Liver (tissue), 9 donors: ENCODE results near the gene AKT1S1. TPM values are rescaled to one million over a fixed set of nuclear protein-coding genes. Genes with fewer than 3 reads are reported as not detected.
A peak's percentile ranks its signal among the peaks of the same experiment; 100 is the strongest.

Source experiments
- DNase-seq: peaks from one replicate; pipeline ENCODE4 v3.0.0-alpha.2; 2017; ENCODE audit warnings: low spot score
- H3K27ac ChIP-seq, 2 donors: one replicate each; pipeline ENCODE4 v1.7.0; 2013; ENCODE audit warnings: inconsistent platforms in 2 of 2, low read length in 2 of 2, control low read depth in 1 of 2, low read depth in 1 of 2, mild to moderate bottlenecking in 1 of 2
- H3K27me3 ChIP-seq, 4 donors: one replicate each; pipeline versions ENCODE4 v1.6.1 to v1.7.0; 2013; ENCODE audit warnings: low read length in 3 of 4, inconsistent platforms in 1 of 4, mild to moderate bottlenecking in 1 of 4, moderate library complexity in 1 of 4; ENCODE audit not compliant: control insufficient read depth in 4 of 4, insufficient read depth in 4 of 4
- H3K36me3 ChIP-seq, 4 donors: one replicate each; pipeline versions ENCODE4 v1.6.1 to v1.7.0; 2013; ENCODE audit warnings: low read length in 3 of 4, mild to moderate bottlenecking in 3 of 4, low read depth in 1 of 4, moderate library complexity in 1 of 4; ENCODE audit not compliant: control insufficient read depth in 4 of 4, insufficient read depth in 3 of 4
- H3K4me1 ChIP-seq, 4 donors: one replicate each; pipeline versions ENCODE4 v1.6.1 to v1.7.0; 2013; ENCODE audit warnings: low read length in 3 of 4, mild to moderate bottlenecking in 3 of 4, moderate library complexity in 1 of 4; ENCODE audit not compliant: control insufficient read depth in 4 of 4, insufficient read depth in 4 of 4
- H3K4me3 ChIP-seq, 3 donors: one replicate each; pipeline versions ENCODE4 v1.6.1 to v1.7.0; 2013; ENCODE audit warnings: low read length in 3 of 3, control low read depth in 1 of 3, low read depth in 1 of 3, mild to moderate bottlenecking in 1 of 3
- H3K9ac ChIP-seq, 2 donors: one replicate each; pipeline ENCODE4 v1.7.0; 2013; ENCODE audit warnings: low read length in 2 of 2, mild to moderate bottlenecking in 2 of 2, moderate library complexity in 2 of 2, control low read depth in 1 of 2, low read depth in 1 of 2
- H3K9me3 ChIP-seq, 4 donors: one replicate each; pipeline versions ENCODE4 v1.6.1 to v1.7.0; 2013; ENCODE audit warnings: low read length in 3 of 4; ENCODE audit not compliant: control insufficient read depth in 4 of 4
- ATF3 ChIP-seq: IDR thresholded peaks from 2 replicates; pipeline ENCODE4 v1.6.1; 2016; ENCODE audit warnings: antibody characterized with exemption
- CTCF ChIP-seq: fragments of 150-350 bp; IDR thresholded peaks from 2 replicates; pipeline ENCODE4 v1.5.1; 2017; ENCODE audit warnings: improper control_type of control experiment, low read depth, low read length; ENCODE audit not compliant: missing input control
- EGR1 ChIP-seq, 2 donors: IDR thresholded peaks; 2 replicates each; pipeline ENCODE4 v1.6.1; 2016 to 2018; ENCODE audit warnings: antibody characterized with exemption in 2 of 2, low read depth in 2 of 2
- FOXA1 ChIP-seq: IDR thresholded peaks from 2 replicates; pipeline ENCODE4 v1.6.1; 2016; ENCODE audit warnings: antibody characterized with exemption
- FOXA2 ChIP-seq: IDR thresholded peaks from 2 replicates; pipeline ENCODE4 v1.6.1; 2016; ENCODE audit warnings: antibody characterized with exemption
- GABPA ChIP-seq, 2 donors: IDR thresholded peaks in 1 of 2; conservative IDR thresholded peaks in 1 of 2; 2 replicates each; pipeline ENCODE4 v1.6.1; 2016; ENCODE audit warnings: antibody characterized with exemption in 2 of 2, mild to moderate bottlenecking in 1 of 2, moderate library complexity in 1 of 2
- HNF4A ChIP-seq, 2 donors: conservative IDR thresholded peaks; 2 replicates each; pipeline ENCODE4 v1.6.1; 2016; ENCODE audit warnings: antibody characterized with exemption in 2 of 2, mild to moderate bottlenecking in 2 of 2
- HNF4G ChIP-seq: IDR thresholded peaks from 2 replicates; pipeline ENCODE4 v1.6.1; 2016; ENCODE audit warnings: antibody characterized with exemption
- JUND ChIP-seq, 2 donors: IDR thresholded peaks; 2 replicates each; pipeline ENCODE4 v1.6.1; 2016; ENCODE audit warnings: antibody characterized with exemption in 2 of 2
- MAX ChIP-seq: IDR thresholded peaks from 2 replicates; pipeline ENCODE4 v1.6.1; 2016; ENCODE audit warnings: antibody characterized with exemption
- NR2F2 ChIP-seq: IDR thresholded peaks from 2 replicates; pipeline ENCODE4 v1.6.1; 2016; ENCODE audit warnings: antibody characterized with exemption
- RAD21 ChIP-seq, 2 donors: IDR thresholded peaks; 2 replicates each; pipeline ENCODE4 v1.6.1; 2016; ENCODE audit warnings: antibody characterized with exemption in 2 of 2, mild to moderate bottlenecking in 2 of 2
- REST ChIP-seq: IDR thresholded peaks from 2 replicates; pipeline ENCODE4 v1.6.1; 2016; ENCODE audit warnings: antibody characterized with exemption, mild to moderate bottlenecking
- RXRA ChIP-seq, 2 donors: IDR thresholded peaks; 2 replicates each; pipeline ENCODE4 v1.6.1; 2017 to 2018; ENCODE audit warnings: antibody characterized with exemption in 2 of 2, mild to moderate bottlenecking in 1 of 2
- SP1 ChIP-seq: IDR thresholded peaks from 2 replicates; pipeline ENCODE4 v1.6.1; 2018; ENCODE audit warnings: antibody characterized with exemption, mild to moderate bottlenecking
- TAF1 ChIP-seq: conservative IDR thresholded peaks from 2 replicates; pipeline ENCODE4 v1.6.1; 2016; ENCODE audit warnings: antibody characterized with exemption, mild to moderate bottlenecking
- ZBTB33 ChIP-seq: IDR thresholded peaks from 2 replicates; pipeline ENCODE4 v1.6.1; 2016; ENCODE audit warnings: antibody characterized with exemption
- WGBS: extraction: QIAGEN DNeasy Blood & Tissue Kit; methylation state at CpG from one replicate; pipeline ENCODE4 v1.1.7; 2013; 5-methylcytosine and 5-hydroxymethylcytosine counted together
- polyA plus RNA-seq, 2 donors: library from polyadenylated mRNA; stranded (reverse) in 1 of 2; unstranded in 1 of 2; fragments of 200-250 nt in 1 of 2; fragments of >200 nt in 1 of 2; fragmentation: Nextera tagmentation in 1 of 2; extraction: Ambion mirVana in 1 of 2; gene quantifications; one replicate each; pipeline versions ENCODE4 v1.2.1 to v1.2.3, GENCODE V29; 2013 to 2015
- total RNA-seq, 2 donors: library from RNA; depleted of rRNA; stranded (reverse); fragments of >200 nt; gene quantifications; one replicate each; pipeline ENCODE4 v1.2.3, GENCODE V29; 2014
- donor health status: healthy.
- donor health status: healthy.
- donor health status: healthy.
- donor health status: healthy.
- donor health status: healthy.

Gene AKT1S1
- total and polyA plus RNA-seq, 4 donors = 6.8 to 43.9 (median 12.9) TPM

- Histone ChIP-seq H3K27me3 (no peaks in the 10 kb centered on the region), H3K9ac (no peak overlapping the region), H3K36me3 (peaks cover 2 to 9% (median 6%) of the 10 kb centered on the region in 4 donors), H3K27ac (no peak overlapping the region), H3K4me3 (peak overlapping the region in 1 of 3 donors; percentile 14), H3K4me1 (peaks cover 0 to 9% (median 4%) of the 10 kb centered on the region in 4 donors), H3K9me3 (no peaks in the 10 kb centered on the region)
- peak; percentile 84 for DNase-seq
- WGBS = 36% methylated on average over 71 of the region's 71 CpGs
- TF ChIP-seq FOXA1 (no peak), RAD21 (IDR thresholded peaks at IDR 0.05) (peak in 1 of 2 donors; percentile 72), JUND (IDR thresholded peaks at IDR 0.05) (no peak), GABPA (IDR thresholded peaks at IDR 0.05 in 1 of 2, conservative IDR thresholded peaks at IDR 0.05 in 1 of 2) (no peak), REST (no peak), HNF4G (no peak), HNF4A (conservative IDR thresholded peaks at IDR 0.05) (no peak), NR2F2 (no peak), CTCF (peak; percentile 50), EGR1 (IDR thresholded peaks at IDR 0.05; ENCODE audit: low read depth in 2 of 2) (no peak), ATF3 (no peak), RXRA (IDR thresholded peaks at IDR 0.05) (no peak), TAF1 (no peak), FOXA2 (no peak), SP1 (no peak), ZBTB33 (no peak), MAX (no peak)
These were observed 12.7 kb upstream of the AKT1S1 start for GRCh38 chr19:49889687-49890348.
